Ovary (tissue), 3 donors: ENCODE results near the gene ANLN.

ENCODE experiments used
- EP300 ChIP-seq: sonication (generic); formaldehyde crosslinking; IDR thresholded peaks from one replicate; pipeline ENCODE4 v1.6.1; 2017; ENCODE audit warnings: antibody characterized with exemption
- POLR2A ChIP-seq: fragments of 450-650 bp; IDR thresholded peaks from one replicate; pipeline ENCODE4 v1.6.1; 2017; ENCODE audit warnings: antibody characterized with exemption, mild to moderate bottlenecking, moderate library complexity
- TF ChIP-seq, protein P1 (sequence below), 3 donors: fragments of 450-650 bp in 2 of 3; fragments of 200-600 bp in 1 of 3; IDR thresholded peaks; one replicate each; pipeline versions ENCODE4 v1.5.1 to v1.8.0; 2016 to 2022; ENCODE audit warnings: antibody characterized with exemption in 3 of 3, mild to moderate bottlenecking in 1 of 3
- donor health status: DM: no; HTN: no; CAD: no.

DNA sequence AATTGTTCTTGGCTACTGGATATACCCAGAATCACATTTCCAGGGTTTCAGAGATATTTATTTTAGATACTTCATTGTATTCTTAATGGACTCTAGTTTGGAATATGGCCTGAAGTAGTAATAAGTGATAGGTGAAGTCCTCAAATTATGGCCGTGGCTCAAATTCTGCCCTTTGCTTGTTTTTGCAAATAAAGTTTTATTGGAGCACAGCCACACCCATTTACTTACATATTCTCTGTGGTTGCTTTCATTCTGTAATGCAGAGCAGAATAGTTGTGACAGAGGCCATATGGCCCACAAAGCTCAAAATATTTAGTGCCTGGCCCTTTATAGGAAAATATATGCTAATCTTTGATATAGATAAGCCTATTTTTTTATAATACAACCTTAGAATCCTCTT, 19.5 kb downstream of the ANLN start:
- TF ChIP-seq EP300 (no peak), POLR2A (no peak)
- TF ChIP-seq, protein P1, sequence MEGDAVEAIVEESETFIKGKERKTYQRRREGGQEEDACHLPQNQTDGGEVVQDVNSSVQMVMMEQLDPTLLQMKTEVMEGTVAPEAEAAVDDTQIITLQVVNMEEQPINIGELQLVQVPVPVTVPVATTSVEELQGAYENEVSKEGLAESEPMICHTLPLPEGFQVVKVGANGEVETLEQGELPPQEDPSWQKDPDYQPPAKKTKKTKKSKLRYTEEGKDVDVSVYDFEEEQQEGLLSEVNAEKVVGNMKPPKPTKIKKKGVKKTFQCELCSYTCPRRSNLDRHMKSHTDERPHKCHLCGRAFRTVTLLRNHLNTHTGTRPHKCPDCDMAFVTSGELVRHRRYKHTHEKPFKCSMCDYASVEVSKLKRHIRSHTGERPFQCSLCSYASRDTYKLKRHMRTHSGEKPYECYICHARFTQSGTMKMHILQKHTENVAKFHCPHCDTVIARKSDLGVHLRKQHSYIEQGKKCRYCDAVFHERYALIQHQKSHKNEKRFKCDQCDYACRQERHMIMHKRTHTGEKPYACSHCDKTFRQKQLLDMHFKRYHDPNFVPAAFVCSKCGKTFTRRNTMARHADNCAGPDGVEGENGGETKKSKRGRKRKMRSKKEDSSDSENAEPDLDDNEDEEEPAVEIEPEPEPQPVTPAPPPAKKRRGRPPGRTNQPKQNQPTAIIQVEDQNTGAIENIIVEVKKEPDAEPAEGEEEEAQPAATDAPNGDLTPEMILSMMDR (IDR thresholded peaks at IDR 0.05) = no peak
